Measurements from ENCODE around the gene MATCAP1.

GRCh38 chr16:67156143-67156844, 27.5 kb downstream of the MATCAP1 start:
- TF ChIP-seq CTCF (conservative IDR thresholded peaks at IDR 0.05 in 1 of 2, IDR thresholded peaks at IDR 0.05 in 1 of 2; ENCODE audit: low read depth in 1 of 2, low read length in 2 of 2), result no peak
- no peak for TF ChIP-seq EZH2 (IDR thresholded peaks at IDR 0.05; ENCODE audit: low read length, missing control alignments)

All from fibroblast of lung (primary cell).